Measurements from ENCODE around the gene KCNAB1. TPM values are rescaled to one million over a fixed set of nuclear protein-coding genes. Genes with fewer than 3 reads are reported as not detected.
"Not testable (repeated sequence)": the region's sequence is repeated elsewhere in the genome, so short reads cannot be mapped to it uniquely, and the experiment has no call there.

The KCNAB1 gene
- total RNA-seq: under 1 TPM in 1 of 2 experiments, not detected in 1; 0.09 TPM

GRCh38 chr3:156120528-156121251, at the start of gene KCNAB1:
KCNAB1 (plus strand) TSS chr3:156120578.
- peaks cover 24% of the 10 kb centered on the region for H3K27me3 Mint-ChIP-seq
- no peak for ATAC-seq (ENCODE audit: low read depth)

GRCh38 chr3:156071031-156071430, 49.3 kb upstream of the KCNAB1 start:
- no peaks in the 10 kb centered on the region for H3K4me1 Mint-ChIP-seq
- H3K27ac Mint-ChIP-seq: no peak overlapping the region
- ATAC-seq (ENCODE audit: low read depth): no peak
- POLR2A ChIA-PET: no interaction called here
- no peak for DNase-seq
- H3K36me3 Mint-ChIP-seq: no peaks in the 10 kb centered on the region
- H3K4me3 Mint-ChIP-seq: no peak overlapping the region
- H3K27me3 Mint-ChIP-seq: peaks cover 12% of the 10 kb centered on the region
- H3K9me3 Mint-ChIP-seq: no peaks in the 10 kb centered on the region

More at GRCh38 chr3:156120528-156121251, at the start of gene KCNAB1:
- POLR2A ChIA-PET: no interaction called here
- DNase-seq: no peak
- H3K36me3 Mint-ChIP-seq: no peaks in the 10 kb centered on the region
- no peak within 1 kb of the TSS for H3K4me3 Mint-ChIP-seq
- no peak within 1 kb of the TSS for H3K27ac Mint-ChIP-seq
- no peaks in the 10 kb centered on the region for H3K4me1 Mint-ChIP-seq
- no peaks in the 10 kb centered on the region for H3K9me3 Mint-ChIP-seq

GRCh38 chr3:156072950-156073657, 47.3 kb upstream of the KCNAB1 start:
- H3K4me3 Mint-ChIP-seq; H3K36me3 Mint-ChIP-seq; POLR2A ChIA-PET; DNase-seq; H3K4me1 Mint-ChIP-seq; H3K27ac Mint-ChIP-seq; H3K9me3 Mint-ChIP-seq; ATAC-seq (ENCODE audit: low read depth): not testable (repeated sequence)
- H3K27me3 Mint-ChIP-seq: peaks cover 10% of the 10 kb centered on the region

GRCh38 chr3:156090126-156090525, 30.3 kb upstream of the KCNAB1 start:
- Mint-ChIP-seq H3K9me3 (no peaks in the 10 kb centered on the region), H3K27me3 (peaks cover 20% of the 10 kb centered on the region), H3K27ac (no peak overlapping the region), H3K36me3 (no peaks in the 10 kb centered on the region), H3K4me1 (peaks cover 1% of the 10 kb centered on the region), H3K4me3 (no peak overlapping the region)
- DNase-seq (no peak), ATAC-seq (ENCODE audit: low read depth) (no peak)
- POLR2A ChIA-PET: no interaction called here

GRCh38 chr3:156093964-156094363, 26.4 kb upstream of the KCNAB1 start:
- Mint-ChIP-seq H3K4me3 (no peak overlapping the region), H3K27me3 (peaks cover 15% of the 10 kb centered on the region), H3K27ac (no peak overlapping the region), H3K9me3 (no peaks in the 10 kb centered on the region), H3K4me1 (no peaks in the 10 kb centered on the region), H3K36me3 (no peaks in the 10 kb centered on the region)
- DNase-seq (no peak), ATAC-seq (ENCODE audit: low read depth) (no peak)
- POLR2A ChIA-PET: no interaction called here

GRCh38 chr3:156094391-156094790, 26.0 kb upstream of the KCNAB1 start:
- H3K4me1 Mint-ChIP-seq: no peaks in the 10 kb centered on the region
- H3K4me3 Mint-ChIP-seq: no peak overlapping the region
- H3K9me3 Mint-ChIP-seq: no peaks in the 10 kb centered on the region
- no peaks in the 10 kb centered on the region for H3K36me3 Mint-ChIP-seq
- H3K27me3 Mint-ChIP-seq: peaks cover 15% of the 10 kb centered on the region
- DNase-seq (no peak), ATAC-seq (ENCODE audit: low read depth) (no peak)
- POLR2A ChIA-PET: no interaction called here
- no peak overlapping the region for H3K27ac Mint-ChIP-seq

GRCh38 chr3:156095652-156096051, 24.7 kb upstream of the KCNAB1 start:
- H3K27me3 Mint-ChIP-seq: peaks cover 15% of the 10 kb centered on the region
- ATAC-seq (ENCODE audit: low read depth); H3K36me3 Mint-ChIP-seq; POLR2A ChIA-PET; H3K27ac Mint-ChIP-seq; DNase-seq; H3K4me1 Mint-ChIP-seq; H3K9me3 Mint-ChIP-seq; H3K4me3 Mint-ChIP-seq: not testable (repeated sequence)

- H3K27me3 Mint-ChIP-seq: peaks cover 6% of the 10 kb centered on the region
- no peaks in the 10 kb centered on the region for H3K9me3 Mint-ChIP-seq
- H3K27ac Mint-ChIP-seq: no peak overlapping the region
- no peak for ATAC-seq (ENCODE audit: low read depth)
- H3K4me3 Mint-ChIP-seq: no peak overlapping the region
- no peaks in the 10 kb centered on the region for H3K36me3 Mint-ChIP-seq
- DNase-seq: no peak
- POLR2A ChIA-PET: no interaction called here
- no peaks in the 10 kb centered on the region for H3K4me1 Mint-ChIP-seq
Observed at GRCh38 chr3:156098437-156099035, 21.8 kb upstream of the KCNAB1 start.

GRCh38 chr3:156099348-156099747, 21.0 kb upstream of the KCNAB1 start:
- ATAC-seq (ENCODE audit: low read depth); H3K4me1 Mint-ChIP-seq; H3K27ac Mint-ChIP-seq; POLR2A ChIA-PET; H3K27me3 Mint-ChIP-seq; DNase-seq; H3K9me3 Mint-ChIP-seq; H3K4me3 Mint-ChIP-seq; H3K36me3 Mint-ChIP-seq: not testable (repeated sequence)

- H3K27ac Mint-ChIP-seq; H3K27me3 Mint-ChIP-seq; H3K36me3 Mint-ChIP-seq; DNase-seq; H3K4me1 Mint-ChIP-seq; POLR2A ChIA-PET; H3K9me3 Mint-ChIP-seq; ATAC-seq (ENCODE audit: low read depth); H3K4me3 Mint-ChIP-seq: not testable (repeated sequence)
Observed at GRCh38 chr3:156099984-156100383, 20.4 kb upstream of the KCNAB1 start.

GRCh38 chr3:156102267-156102931, 18.0 kb upstream of the KCNAB1 start:
- Mint-ChIP-seq H3K27ac (no peak overlapping the region), H3K4me1 (no peaks in the 10 kb centered on the region), H3K9me3 (no peaks in the 10 kb centered on the region), H3K36me3 (no peaks in the 10 kb centered on the region), H3K4me3 (no peak overlapping the region), H3K27me3 (peaks cover 10% of the 10 kb centered on the region)
- DNase-seq (no peak), ATAC-seq (ENCODE audit: low read depth) (no peak)
- POLR2A ChIA-PET: no interaction called here

GRCh38 chr3:156106721-156107373, 13.5 kb upstream of the KCNAB1 start:
- no peak overlapping the region for H3K4me3 Mint-ChIP-seq
- no peaks in the 10 kb centered on the region for H3K36me3 Mint-ChIP-seq
- ATAC-seq (ENCODE audit: low read depth) (no peak), DNase-seq (no peak)
- no peaks in the 10 kb centered on the region for H3K4me1 Mint-ChIP-seq
- H3K9me3 Mint-ChIP-seq: no peaks in the 10 kb centered on the region
- H3K27ac Mint-ChIP-seq: no peak overlapping the region
- peaks cover 12% of the 10 kb centered on the region for H3K27me3 Mint-ChIP-seq
- POLR2A ChIA-PET: no interaction called here

GRCh38 chr3:156107504-156107903, 12.9 kb upstream of the KCNAB1 start:
- H3K4me1 Mint-ChIP-seq: no peaks in the 10 kb centered on the region
- no peak for DNase-seq
- H3K27ac Mint-ChIP-seq: no peak overlapping the region
- no peaks in the 10 kb centered on the region for H3K9me3 Mint-ChIP-seq
- no peaks in the 10 kb centered on the region for H3K36me3 Mint-ChIP-seq
- peaks cover 12% of the 10 kb centered on the region for H3K27me3 Mint-ChIP-seq
- no peak overlapping the region for H3K4me3 Mint-ChIP-seq
- POLR2A ChIA-PET: no interaction called here
- ATAC-seq (ENCODE audit: low read depth): no peak
